H1 (cell line): ENCODE data around the gene B3GAT1.

Experiments used
- CBX5 ChIP-seq: fragments of 300-800, 300-1000 bp; sonication (generic); IDR thresholded peaks from 2 replicates; pipeline ENCODE4 v1.7.1; 2016; ENCODE audit warnings: antibody characterized with exemption, low read length, low read depth
- CEBPB ChIP-seq: IDR thresholded peaks from 2 replicates; pipeline ENCODE4 v1.6.1; 2012; ENCODE audit warnings: low read depth, low read length
- CREB1 ChIP-seq: IDR thresholded peaks from 2 replicates; pipeline ENCODE4 v1.6.1; 2012; ENCODE audit warnings: inconsistent platforms
- GTF2F1 ChIP-seq: IDR thresholded peaks from 2 replicates; pipeline ENCODE4 v1.6.1; 2012; ENCODE audit warnings: low read depth, low read length, improper control_type of control experiment, borderline replicate concordance
- JUN ChIP-seq: IDR thresholded peaks from 2 replicates; pipeline ENCODE4 v1.6.1; 2011; ENCODE audit warnings: low read depth, mild to moderate bottlenecking, improper control_type of control experiment, low read length
- KDM5A ChIP-seq: fragments of 200-600 bp; IDR thresholded peaks from 2 replicates; pipeline ENCODE4 v1.7.1; 2012; ENCODE audit warnings: mild to moderate bottlenecking, low read length, inconsistent platforms, mixed read lengths
- MAFK ChIP-seq: IDR thresholded peaks from 2 replicates; pipeline ENCODE4 v1.6.1; 2012; ENCODE audit warnings: low read depth, mild to moderate bottlenecking, improper control_type of control experiment, low read length
- POLR2A ChIP-seq, 2 experiments: IDR thresholded peaks; 1 replicate in 1 of 2; 2 replicates in 1 of 2; pipeline ENCODE4 v1.6.1; 2011; ENCODE audit warnings: low read depth in 2 of 2, low read length in 2 of 2, mild to moderate bottlenecking in 2 of 2; ENCODE audit errors: control extremely low read depth in 1 of 2
- RAD21 ChIP-seq, 2 experiments: IDR thresholded peaks in 1 of 2; conservative IDR thresholded peaks in 1 of 2; 2 replicates each; pipeline ENCODE4 v1.6.1; 2011; ENCODE audit warnings: low read depth in 2 of 2, low read length in 2 of 2, improper control_type of control experiment in 1 of 2, inconsistent platforms in 1 of 2, mild to moderate bottlenecking in 1 of 2, moderate library complexity in 1 of 2
- TEAD4 ChIP-seq: IDR thresholded peaks from 2 replicates; pipeline ENCODE4 v1.6.1; 2012; ENCODE audit warnings: low read depth, low read length, inconsistent platforms, mixed read lengths
- TF ChIP-seq, protein P1 (sequence below), 3 experiments: IDR thresholded peaks; 1 replicate in 2 of 3; 2 replicates in 1 of 3; pipeline versions ENCODE4 v1.5.1 to v1.6.1; 2011; ENCODE audit warnings: low read length in 3 of 3, mild to moderate bottlenecking in 3 of 3, inconsistent platforms in 2 of 3, low read depth in 1 of 3, moderate library complexity in 1 of 3; ENCODE audit not compliant: insufficient read depth in 1 of 3; ENCODE audit errors: control extremely low read depth in 1 of 3
- TF ChIP-seq, protein P2 (sequence below): IDR thresholded peaks from 2 replicates; pipeline ENCODE4 v1.6.1; 2011; ENCODE audit warnings: low read depth, mild to moderate bottlenecking, low read length; ENCODE audit not compliant: insufficient read depth

DNA sequence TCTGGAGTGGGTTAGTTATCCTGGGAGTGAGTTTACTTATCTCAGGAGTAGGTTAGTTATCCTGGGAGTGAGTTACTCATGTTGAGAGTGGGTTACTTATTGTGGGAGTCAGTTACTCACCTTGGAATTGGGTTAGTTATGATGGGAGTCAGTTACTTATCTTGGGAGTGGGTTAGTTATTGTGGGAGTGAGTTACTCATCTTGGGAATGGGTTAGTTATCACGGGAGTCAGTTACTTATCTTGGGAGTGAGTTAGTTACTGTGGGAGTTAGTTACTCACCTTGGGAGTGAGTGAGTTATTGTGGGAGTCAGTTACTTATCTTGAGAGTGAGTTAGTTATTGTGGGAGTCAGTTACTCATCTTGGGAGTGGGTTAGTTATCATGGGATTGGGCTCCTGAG lies 49.6 kb upstream of the B3GAT1 start:
- TF ChIP-seq GTF2F1 = no peak
- TF ChIP-seq RAD21 (IDR thresholded peaks at IDR 0.05 in 1 of 2, conservative IDR thresholded peaks at IDR 0.05 in 1 of 2; ENCODE audit: low read depth in 2 of 2, low read length in 2 of 2) = no peak
- no peak for TF ChIP-seq CBX5
- TF ChIP-seq, protein P1, sequence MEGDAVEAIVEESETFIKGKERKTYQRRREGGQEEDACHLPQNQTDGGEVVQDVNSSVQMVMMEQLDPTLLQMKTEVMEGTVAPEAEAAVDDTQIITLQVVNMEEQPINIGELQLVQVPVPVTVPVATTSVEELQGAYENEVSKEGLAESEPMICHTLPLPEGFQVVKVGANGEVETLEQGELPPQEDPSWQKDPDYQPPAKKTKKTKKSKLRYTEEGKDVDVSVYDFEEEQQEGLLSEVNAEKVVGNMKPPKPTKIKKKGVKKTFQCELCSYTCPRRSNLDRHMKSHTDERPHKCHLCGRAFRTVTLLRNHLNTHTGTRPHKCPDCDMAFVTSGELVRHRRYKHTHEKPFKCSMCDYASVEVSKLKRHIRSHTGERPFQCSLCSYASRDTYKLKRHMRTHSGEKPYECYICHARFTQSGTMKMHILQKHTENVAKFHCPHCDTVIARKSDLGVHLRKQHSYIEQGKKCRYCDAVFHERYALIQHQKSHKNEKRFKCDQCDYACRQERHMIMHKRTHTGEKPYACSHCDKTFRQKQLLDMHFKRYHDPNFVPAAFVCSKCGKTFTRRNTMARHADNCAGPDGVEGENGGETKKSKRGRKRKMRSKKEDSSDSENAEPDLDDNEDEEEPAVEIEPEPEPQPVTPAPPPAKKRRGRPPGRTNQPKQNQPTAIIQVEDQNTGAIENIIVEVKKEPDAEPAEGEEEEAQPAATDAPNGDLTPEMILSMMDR (IDR thresholded peaks at IDR 0.05; ENCODE audit: control extremely low read depth in 1 of 3, insufficient read depth in 1 of 3, low read depth in 1 of 3, low read length in 3 of 3) = no peak
- TF ChIP-seq TEAD4 = no peak
- TF ChIP-seq CEBPB = no peak
- no peak for TF ChIP-seq CREB1
- TF ChIP-seq POLR2A (IDR thresholded peaks at IDR 0.05; ENCODE audit: control extremely low read depth in 1 of 2, low read depth in 2 of 2, low read length in 2 of 2) = no peak
- TF ChIP-seq, protein P2, sequence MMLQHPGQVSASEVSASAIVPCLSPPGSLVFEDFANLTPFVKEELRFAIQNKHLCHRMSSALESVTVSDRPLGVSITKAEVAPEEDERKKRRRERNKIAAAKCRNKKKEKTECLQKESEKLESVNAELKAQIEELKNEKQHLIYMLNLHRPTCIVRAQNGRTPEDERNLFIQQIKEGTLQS = no peak
- TF ChIP-seq KDM5A = no peak
- TF ChIP-seq JUN = no peak
- no peak for TF ChIP-seq MAFK
